HG03064 (cell line): ENCODE results near the gene TEAD3.
"Not testable (repeated sequence)": the region's sequence is repeated elsewhere in the genome, so short reads cannot be mapped to it uniquely, and the experiment has no call there.

ENCODE experiments used
- ATAC-seq: cut with Tn5 transposase; IDR thresholded peaks from one replicate; pipeline ENCODE4 v1.9.1; 2021; ENCODE audit warnings: low read depth; ENCODE audit not compliant: unreplicated experiment

Gene TEAD3

GRCh38 chr6:35496841-35497570, at the start of gene TEAD3:
TSS of gene TEAD3 (minus strand) at chr6:35497079.
- ATAC-seq = no peak

GRCh38 chr6:35544769-35545361, 48.0 kb upstream of the TEAD3 start:
- ATAC-seq = no peak

- ATAC-seq = no peak
These were observed 46.7 kb upstream of the TEAD3 start for GRCh38 chr6:35543459-35544193.

GRCh38 chr6:35541836-35542235, 45.0 kb upstream of the TEAD3 start:
- no peak for ATAC-seq

- ATAC-seq = no peak
These were observed 42.3 kb upstream of the TEAD3 start for GRCh38 chr6:35539223-35539622.

- ATAC-seq = not testable (repeated sequence)
These were observed 39.0 kb upstream of the TEAD3 start for GRCh38 chr6:35535847-35536246.

- ATAC-seq = no peak
These were observed 37.7 kb upstream of the TEAD3 start for GRCh38 chr6:35534407-35535170.

- ATAC-seq = no peak
These were observed 37.1 kb upstream of the TEAD3 start for GRCh38 chr6:35533981-35534380.

GRCh38 chr6:35532126-35532525, 35.2 kb upstream of the TEAD3 start:
- ATAC-seq = no peak

GRCh38 chr6:35524380-35525020, 27.6 kb upstream of the TEAD3 start:
- no peak for ATAC-seq

- ATAC-seq = no peak
These were observed 26.1 kb upstream of the TEAD3 start for GRCh38 chr6:35522660-35523658.

- no peak for ATAC-seq
These were observed 25.3 kb upstream of the TEAD3 start for GRCh38 chr6:35522151-35522550.

- ATAC-seq = no peak
These were observed 24.4 kb upstream of the TEAD3 start for GRCh38 chr6:35521235-35521634.

GRCh38 chr6:35519313-35520015, 22.6 kb upstream of the TEAD3 start:
- ATAC-seq = no peak

- ATAC-seq = no peak
These were observed 21.9 kb upstream of the TEAD3 start for GRCh38 chr6:35518566-35519312.

- not testable (repeated sequence) for ATAC-seq
These were observed 21.1 kb upstream of the TEAD3 start for GRCh38 chr6:35517978-35518377.

GRCh38 chr6:35516712-35517111, 19.8 kb upstream of the TEAD3 start:
- ATAC-seq = no peak

- not testable (repeated sequence) for ATAC-seq
These were observed 19.1 kb upstream of the TEAD3 start for GRCh38 chr6:35515939-35516338.
